Heart left ventricle (tissue), 16 donors: ENCODE data around the gene KCP. TPM values are rescaled to one million over a fixed set of nuclear protein-coding genes. Genes with fewer than 3 reads are reported as not detected.
A peak's percentile ranks its signal among the peaks of the same experiment; 100 is the strongest.

Experiments used
- ATAC-seq, 4 donors: fragments of 200-7000 bp; cut with Tn5 transposase; one replicate each; pipeline ENCODE4 v1.9.1; 2020 to 2022; ENCODE audit warnings: moderate library complexity in 4 of 4, mild to moderate bottlenecking in 3 of 4, moderate number of reproducible peaks in 1 of 4
- DNase-seq, 5 donors: peaks; one replicate each; pipeline ENCODE4 v3.0.0-alpha.2; 2020
- H3K27ac ChIP-seq, 12 donors: fragments of 200-600 bp; sonication (generic) in 4 of 12; one replicate each; pipeline versions ENCODE4 v1.5.0 to v1.8.0; 2016 to 2022; ENCODE audit warnings: mild to moderate bottlenecking in 2 of 12
- H3K27me3 ChIP-seq, 9 donors: fragments of 200-600 bp; sonication (generic) in 2 of 9; one replicate each; pipeline versions ENCODE4 v1.5.1 to v1.8.0; 2016 to 2022; ENCODE audit warnings: mild to moderate bottlenecking in 3 of 9
- H3K36me3 ChIP-seq, 9 donors: fragments of 200-600 bp; sonication (generic) in 2 of 9; one replicate each; pipeline versions ENCODE4 v1.5.0 to v1.8.0; 2018 to 2022; ENCODE audit warnings: mild to moderate bottlenecking in 2 of 9
- H3K4me1 ChIP-seq, 12 donors: fragments of 200-600 bp; sonication (generic) in 4 of 12; one replicate each; pipeline versions ENCODE4 v1.5.0 to v1.8.0; 2016 to 2022; ENCODE audit warnings: mild to moderate bottlenecking in 3 of 12
- H3K4me3 ChIP-seq, 12 donors: fragments of 200-600 bp; sonication (generic) in 4 of 12; one replicate each; pipeline versions ENCODE4 v1.5.0 to v1.8.0; 2017 to 2022; ENCODE audit warnings: mild to moderate bottlenecking in 9 of 12, moderate library complexity in 4 of 12
- H3K9me3 ChIP-seq, 12 donors: fragments of 200-600 bp; sonication (generic) in 4 of 12; one replicate each; pipeline versions ENCODE4 v1.5.0 to v1.8.0; 2016 to 2022; ENCODE audit warnings: mild to moderate bottlenecking in 1 of 12
- CTCF ChIP-seq, 12 donors: fragments of 200-600 bp; sonication (generic) in 4 of 12; IDR thresholded peaks; one replicate each; pipeline versions ENCODE4 v1.5.0 to v1.8.0; 2018 to 2022; ENCODE audit warnings: antibody characterized with exemption in 12 of 12, mild to moderate bottlenecking in 5 of 12
- POLR2A ChIP-seq, 2 donors: fragments of 450-650 bp; IDR thresholded peaks; one replicate each; pipeline ENCODE4 v1.6.1; 2017; ENCODE audit warnings: antibody characterized with exemption in 2 of 2, mild to moderate bottlenecking in 2 of 2, moderate library complexity in 2 of 2
- WGBS, 4 donors: extraction: QIAGEN DNeasy Blood & Tissue Kit in 2 of 4; methylation state at CpG; one replicate each; pipeline versions ENCODE4 v1.1.5 to v1.1.7; 2013 to 2018; 5-methylcytosine and 5-hydroxymethylcytosine counted together
- intact Hi-C, 10 donors: fragments of 100-400 bp; cut with DNase I; formaldehyde crosslinking; loops; one replicate each; pipeline versions ENCODE4 v1.11.1 to v1.14.2; 2022
- polyA plus RNA-seq, 2 donors: library from polyadenylated mRNA; stranded (reverse); fragments of 200-250 nt; gene quantifications; one replicate each; pipeline ENCODE4 v1.2.3, GENCODE V29; 2013
- total RNA-seq, 9 donors: library from RNA; depleted of rRNA in 2 of 9; stranded (reverse); fragments of >200 nt in 2 of 9; fragmentation: NEBNext Ultra II Directional in 3 of 9; extraction: Animal tissue kit (Norgen Biotek cat#: 25700) in 3 of 9; gene quantifications; one replicate each; pipeline versions ENCODE4 v1.1.0 to v1.2.4, GENCODE V29; 2016 to 2023
- donor health status: ischemic (EF 13 %, LVEDD 7.1; RV severe dilation, severe dysfunction).
- donor health status: healthy with polysubstance abuse.
- donor health status: DM: no; HTN: yes; CAD: no.
- donor health status: DM: no; HTN: no; CAD: no.
- donor health status: ischemic (EF 25% LVEDD 6.9; RV normal size, moderate dysfunction).
- donor health status: ischemic (EF 25% LVEDD 5.7; RV mildly dilated, moderate dysfunction).
- donor health status: healthy.
- donor health status: DM: yes; HTN: yes; CAD: no.
- donor health status: ischemic (EF 35%, LVEDD 5.7; RV mildly dilated, moderate dysfunction).
- donor health status: nonischemic (EF 11% LVEDD 7.7; RV severe dilation, severe dysfunction).
- donor health status: DM: yes; HTN: yes; CAD: no.
- donor health status: PGD.
- donor health status: ischemic (EF 29% LVEDD 5.4; RV normal size, mild dysfunction).
- donor health status: nonischemic (EF 23%, LVEDD 6.1; RV moderate dilation, normal function).

Gene KCP
- total and polyA plus RNA-seq, 11 donors = 0.14 to 1.3 (median 0.29) TPM; not detected in 1

- Histone ChIP-seq H3K4me3 (no peak overlapping the region), H3K27me3 (peaks cover 0 to 16% (median 0%) of the 10 kb centered on the region in 9 donors), H3K9me3 (no peaks in the 10 kb centered on the region), H3K36me3 (peaks cover 0 to 4% (median 0%) of the 10 kb centered on the region in 9 donors), H3K27ac (no peak overlapping the region), H3K4me1 (peaks cover 0 to 21% (median 13%) of the 10 kb centered on the region in 12 donors)
- 97 to 99% (median 98%) methylated on average over 5 of the region's 5 CpGs for WGBS, 4 donors
- intact Hi-C loops = loop anchor here in 3 of 10 donors (10.0 kb wide), 3 partner anchors 76 to 396 kb away; partner anchors contain the start of genes METTL2B (in 2 of the 3), CCDC136 (in 1 of the 3) and GARIN1A (in 1 of the 3)
- DNase-seq = no peak
- no peak for ATAC-seq
- no peak for TF ChIP-seq CTCF (IDR thresholded peaks at IDR 0.05)
- no peak for TF ChIP-seq POLR2A (IDR thresholded peaks at IDR 0.05)
These were observed 39.5 kb downstream of the KCP start for GRCh38 chr7:128871050-128871449.

- 9 to 21% (median 14%) methylated on average over 17 to 30 of the region's 30 CpGs for whole genome bisulfite sequencing, 4 donors
- Histone ChIP-seq H3K4me3 (peak overlapping the region; percentile 45 to 70 (median 63)), H3K36me3 (peaks cover 0 to 15% (median 10%) of the 10 kb centered on the region in 9 donors), H3K9me3 (no peaks in the 10 kb centered on the region), H3K27me3 (peaks cover 0 to 16% (median 0%) of the 10 kb centered on the region in 9 donors), H3K4me1 (peaks cover 0 to 21% (median 13%) of the 10 kb centered on the region in 12 donors), H3K27ac (peak overlapping the region in 2 of 12 donors; percentile 38 to 55)
- DNase-seq (no peak), ATAC-seq (peak in 1 of 4 donors; percentile 1)
- TF ChIP-seq CTCF (IDR thresholded peaks at IDR 0.05) = no peak
- intact Hi-C loops = loop anchor here in 7 of 10 donors (5.0 to 10.0 kb wide), 8 partner anchors 38 to 395 kb away; partner anchors contain the start of genes CCDC136 (in 3 of the 7), METTL2B (in 2 of the 7), FLNC (in 1 of the 7) and GARIN1A (in 1 of the 7)
These were observed 40.6 kb downstream of the KCP start for GRCh38 chr7:128869944-128870285.

- peak; percentile 12 to 75 (median 58) for ATAC-seq
- TF ChIP-seq CTCF (IDR thresholded peaks at IDR 0.05) (peak in 7 of 12 donors; percentile 9 to 46 (median 32)), POLR2A (IDR thresholded peaks at IDR 0.05) (no peak)
- Histone ChIP-seq H3K4me1 (peaks cover 0 to 22% (median 13%) of the 10 kb centered on the region in 12 donors), H3K36me3 (peaks cover 0 to 18% (median 12%) of the 10 kb centered on the region in 9 donors), H3K27ac (peak overlapping the region in 3 of 12 donors; percentile 15 to 55 (median 38)), H3K4me3 (peak overlapping the region; percentile 45 to 70 (median 63)), H3K27me3 (peaks cover 0 to 16% (median 0%) of the 10 kb centered on the region in 9 donors), H3K9me3 (no peaks in the 10 kb centered on the region)
- peak; percentile 55 to 83 (median 59) for DNase-seq
- WGBS, 4 donors = 0 to 1% (median 1%) methylated on average over 28 to 86 of the region's 86 CpGs
- intact Hi-C loops = loop anchor here in 6 of 10 donors (5.0 to 10.0 kb wide), 6 partner anchors 37 to 207 kb away; partner anchors contain the start of genes CCDC136 (in 2 of the 6) and FLNC (in 1 of the 6)
These were observed 41.2 kb downstream of the KCP start for GRCh38 chr7:128869138-128869943.
